Spleen (tissue), 11 donors: ENCODE measurements around the gene PRCP. TPM values are rescaled to one million over a fixed set of nuclear protein-coding genes. Genes with fewer than 3 reads are reported as not detected.

ENCODE experiments used
- DNase-seq: peaks from one replicate; pipeline ENCODE4 v3.0.0-alpha.2; 2020
- H3K27ac ChIP-seq, 8 donors: fragments of 200-600 bp; sonication (generic) in 7 of 8; 1 replicate in 4 of 8; 2 replicates in 4 of 8; pipeline versions ENCODE4 v1.5.0 to v1.8.0; 2016 to 2021; ENCODE audit warnings: inconsistent platforms in 4 of 8, mild to moderate bottlenecking in 4 of 8, moderate library complexity in 1 of 8
- H3K27me3 ChIP-seq, 7 donors: fragments of 200-600 bp; sonication (generic) in 6 of 7; replicated peaks in 1 of 7; 1 replicate in 4 of 7; 2 replicates in 3 of 7; pipeline versions ENCODE4 v1.5.0 to v1.8.0; 2016 to 2021; ENCODE audit warnings: inconsistent platforms in 3 of 7, mild to moderate bottlenecking in 1 of 7
- H3K36me3 ChIP-seq, 6 donors: fragments of 200-600 bp; sonication (generic) in 5 of 6; 1 replicate in 4 of 6; 2 replicates in 2 of 6; pipeline versions ENCODE4 v1.5.0 to v1.8.0; 2016 to 2021; ENCODE audit warnings: inconsistent platforms in 2 of 6
- H3K4me1 ChIP-seq, 6 donors: fragments of 200-600 bp; sonication (generic) in 5 of 6; 1 replicate in 3 of 6; 2 replicates in 3 of 6; pipeline versions ENCODE4 v1.5.0 to v1.8.0; 2016 to 2021; ENCODE audit warnings: inconsistent platforms in 3 of 6
- H3K4me3 ChIP-seq, 8 donors: fragments of 200-600 bp; sonication (generic) in 7 of 8; 1 replicate in 4 of 8; 2 replicates in 4 of 8; pipeline versions ENCODE4 v1.5.0 to v1.8.0; 2016 to 2021; ENCODE audit warnings: inconsistent platforms in 4 of 8, mild to moderate bottlenecking in 4 of 8, moderate library complexity in 2 of 8
- H3K9me3 ChIP-seq, 8 donors: fragments of 200-600 bp; sonication (generic) in 7 of 8; 1 replicate in 4 of 8; 2 replicates in 4 of 8; pipeline versions ENCODE4 v1.5.0 to v1.8.0; 2016 to 2021; ENCODE audit warnings: inconsistent platforms in 4 of 8
- CTCF ChIP-seq, 11 experiments: fragments of 200-600 bp in 7 of 11; fragments of 450-650 bp in 4 of 11; sonication (generic) in 4 of 11; IDR thresholded peaks in 8 of 11; conservative IDR thresholded peaks in 3 of 11; 1 replicate in 7 of 11; 2 replicates in 4 of 11; pipeline versions ENCODE4 v1.4.0 to v1.8.0; 2016 to 2021; ENCODE audit warnings: antibody characterized with exemption in 11 of 11, inconsistent platforms in 4 of 11, mild to moderate bottlenecking in 1 of 11
- POLR2A ChIP-seq, 3 donors: fragments of 450-650 bp; IDR thresholded peaks; one replicate each; pipeline ENCODE4 v1.5.1; 2017; ENCODE audit warnings: antibody characterized with exemption in 3 of 3, mild to moderate bottlenecking in 1 of 3
- POLR2AphosphoS5 ChIP-seq, 3 donors: sonication (generic); formaldehyde crosslinking; IDR thresholded peaks; one replicate each; pipeline ENCODE4 v1.5.1; 2017; ENCODE audit warnings: antibody characterized with exemption in 3 of 3
- WGBS, 5 donors: extraction: QIAGEN DNeasy Blood & Tissue Kit in 3 of 5; methylation state at CpG; one replicate each; pipeline versions ENCODE4 v1.1.5 to v1.1.7; 2013 to 2018; 5-methylcytosine and 5-hydroxymethylcytosine counted together
- intact Hi-C: fragments of 100-400 bp; cut with DNase I; formaldehyde crosslinking; loops from one replicate; pipeline ENCODE4 v1.15.0; 2023; ENCODE audit warnings: low total_unique reads
- polyA plus RNA-seq, 3 donors: library from polyadenylated mRNA; stranded (reverse); fragments of 200-250 nt; gene quantifications; one replicate each; pipeline ENCODE4 v1.2.1, GENCODE V29; 2013
- total RNA-seq, 7 donors: library from RNA; depleted of rRNA in 3 of 7; stranded (reverse); fragments of >200 nt in 3 of 7; fragmentation: NEBNext Ultra II Directional in 4 of 7; extraction: Animal tissue kit (Norgen Biotek cat#: 25700) in 4 of 7; gene quantifications; one replicate each; pipeline versions ENCODE4 v1.1.0 to v1.2.1, GENCODE V29; 2016 to 2021
- donor health status: healthy with polysubstance abuse.
- donor health status: DM: no; HTN: no; CAD: no; lungs with moderate emphysema.
- donor health status: DM: no; HTN: no; CAD: no.
- donor health status: Bipolar disorder and iron deficiency.
- donor health status: healthy.
- donor health status: DM: no; HTN: no; CAD: no.
- donor health status: DM: yes; HTN: yes; CAD: no.

PRCP gene
- total and polyA plus RNA-seq, 10 donors = 22.2 to 85.7 (median 65.7) TPM

GRCh38 chr11:82874646-82875523, 25.3 kb downstream of the PRCP start:
- no peak for DNase-seq
- Histone ChIP-seq H3K27me3 (peaks cover 0 to 1% (median 0%) of the 10 kb centered on the region in 7 donors), H3K27ac (no peak overlapping the region), H3K9me3 (peaks cover 0 to 24% (median 16%) of the 10 kb centered on the region in 8 donors), H3K36me3 (peaks cover 0 to 8% (median 0%) of the 10 kb centered on the region in 6 donors), H3K4me1 (peaks cover 0 to 21% (median 9%) of the 10 kb centered on the region in 6 donors), H3K4me3 (no peak overlapping the region)
- 92 to 98% (median 96%) methylated on average over 4 of the region's 4 CpGs for WGBS, 5 donors
- intact Hi-C loops = no loop called here
- TF ChIP-seq POLR2A (IDR thresholded peaks at IDR 0.05) (no peak), POLR2AphosphoS5 (IDR thresholded peaks at IDR 0.05) (no peak), CTCF (IDR thresholded peaks at IDR 0.05 in 8 of 11, conservative IDR thresholded peaks at IDR 0.05 in 3 of 11) (no peak)

GRCh38 chr11:82873919-82874333, 26.3 kb downstream of the PRCP start:
- Histone ChIP-seq H3K4me3 (no peak overlapping the region), H3K36me3 (no peaks in the 10 kb centered on the region), H3K9me3 (peaks cover 0 to 22% (median 15%) of the 10 kb centered on the region in 8 donors), H3K4me1 (peaks cover 0 to 28% (median 9%) of the 10 kb centered on the region in 6 donors), H3K27ac (peak overlapping the region in 1 of 8 donors; percentile 22), H3K27me3 (peaks cover 0 to 1% (median 0%) of the 10 kb centered on the region in 7 donors)
- WGBS, 5 donors = 58 to 78% (median 61%) methylated on average over 5 of the region's 5 CpGs
- intact Hi-C loops = no loop called here
- TF ChIP-seq POLR2A (IDR thresholded peaks at IDR 0.05) (no peak), CTCF (IDR thresholded peaks at IDR 0.05 in 8 of 11, conservative IDR thresholded peaks at IDR 0.05 in 3 of 11) (no peak), POLR2AphosphoS5 (IDR thresholded peaks at IDR 0.05) (no peak)
- DNase-seq = no peak

- Histone ChIP-seq H3K27ac (no peak overlapping the region), H3K36me3 (no peaks in the 10 kb centered on the region), H3K27me3 (peaks cover 0 to 8% (median 0%) of the 10 kb centered on the region in 7 donors), H3K4me3 (no peak overlapping the region), H3K9me3 (peaks cover 0 to 10% (median 5%) of the 10 kb centered on the region in 8 donors), H3K4me1 (peaks cover 0 to 42% (median 12%) of the 10 kb centered on the region in 6 donors)
- no peak for DNase-seq
- intact Hi-C loops = no loop called here
- TF ChIP-seq POLR2A (IDR thresholded peaks at IDR 0.05) (no peak), CTCF (IDR thresholded peaks at IDR 0.05 in 8 of 11, conservative IDR thresholded peaks at IDR 0.05 in 3 of 11) (no peak), POLR2AphosphoS5 (IDR thresholded peaks at IDR 0.05) (no peak)
- WGBS, 5 donors = 87 to 96% (median 96%) methylated on average over 7 of the region's 7 CpGs
Measured at GRCh38 chr11:82872377-82873150, 27.7 kb downstream of the PRCP start.
